Measurements from ENCODE around the gene TAGLN. TPM values are rescaled to one million over a fixed set of nuclear protein-coding genes. Genes with fewer than 3 reads are reported as not detected.

The TAGLN gene
- total RNA-seq, 2 donors from 2014 or later = 124 to 372 TPM

DNA sequence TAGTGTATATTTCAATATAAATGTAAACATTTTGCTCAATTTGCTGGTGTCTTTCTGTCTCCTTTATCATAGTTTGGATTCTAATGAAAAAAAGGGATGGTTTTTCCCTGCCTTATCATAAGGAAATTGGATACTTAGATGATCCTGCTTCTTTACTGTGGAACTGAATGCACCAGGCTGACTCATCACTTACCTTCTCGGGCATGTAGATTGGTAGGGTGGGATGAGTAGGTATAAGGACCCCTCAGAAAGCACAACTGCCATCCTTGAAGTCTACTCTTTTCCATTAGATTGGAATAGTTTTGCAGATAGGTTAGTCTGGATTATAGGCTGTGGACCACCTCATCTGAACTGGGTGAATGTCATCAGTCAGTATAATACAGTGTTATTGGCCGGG lies 28.2 kb upstream of the TAGLN start:
- H3K4me1 ChIP-seq = peaks cover 10% of the 10 kb centered on the region
- intact Hi-C loops (cut with DNase I) = no loop called here

DNA sequence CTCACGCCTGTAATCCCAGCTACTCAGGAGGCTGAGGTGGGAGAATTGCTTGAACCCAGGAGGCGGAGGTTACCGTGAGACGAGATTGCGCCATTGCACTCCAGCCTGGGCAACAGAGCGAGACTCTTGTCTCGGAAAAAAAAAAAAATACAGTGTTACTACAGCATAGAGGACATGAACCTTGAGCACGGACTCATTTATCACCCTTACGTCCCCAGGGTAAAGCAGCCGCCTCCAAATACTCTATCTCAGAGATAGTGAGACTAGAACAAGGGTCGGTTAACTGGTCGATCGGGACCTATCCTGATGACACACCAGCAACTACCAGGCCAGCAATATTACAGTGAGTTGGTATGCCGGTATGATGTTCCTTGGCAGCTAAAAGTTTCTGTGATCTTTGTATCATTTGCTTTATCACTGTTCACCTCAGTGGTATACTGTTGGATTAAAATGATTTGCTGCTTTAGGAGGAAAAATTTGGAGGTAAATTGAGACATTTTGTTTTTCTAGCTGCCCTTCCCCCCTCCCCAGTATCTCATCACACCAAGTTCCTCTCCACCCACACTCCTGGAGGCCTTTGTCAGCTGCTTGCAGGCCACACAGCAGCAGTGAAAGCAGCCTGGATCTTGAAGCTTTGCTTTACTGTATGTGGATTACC lies 27.6 kb upstream of the TAGLN start:
- WGBS, 2 donors = 67 to 72% methylated on average over 14 of the region's 14 CpGs
- peaks cover 0 to 10% of the 10 kb centered on the region in 2 donors for H3K36me3 ChIP-seq (replicated peaks in 1 of 2; ENCODE audit: insufficient read depth in 1 of 2, low read depth in 2 of 2)
- TF ChIP-seq, protein P1, sequence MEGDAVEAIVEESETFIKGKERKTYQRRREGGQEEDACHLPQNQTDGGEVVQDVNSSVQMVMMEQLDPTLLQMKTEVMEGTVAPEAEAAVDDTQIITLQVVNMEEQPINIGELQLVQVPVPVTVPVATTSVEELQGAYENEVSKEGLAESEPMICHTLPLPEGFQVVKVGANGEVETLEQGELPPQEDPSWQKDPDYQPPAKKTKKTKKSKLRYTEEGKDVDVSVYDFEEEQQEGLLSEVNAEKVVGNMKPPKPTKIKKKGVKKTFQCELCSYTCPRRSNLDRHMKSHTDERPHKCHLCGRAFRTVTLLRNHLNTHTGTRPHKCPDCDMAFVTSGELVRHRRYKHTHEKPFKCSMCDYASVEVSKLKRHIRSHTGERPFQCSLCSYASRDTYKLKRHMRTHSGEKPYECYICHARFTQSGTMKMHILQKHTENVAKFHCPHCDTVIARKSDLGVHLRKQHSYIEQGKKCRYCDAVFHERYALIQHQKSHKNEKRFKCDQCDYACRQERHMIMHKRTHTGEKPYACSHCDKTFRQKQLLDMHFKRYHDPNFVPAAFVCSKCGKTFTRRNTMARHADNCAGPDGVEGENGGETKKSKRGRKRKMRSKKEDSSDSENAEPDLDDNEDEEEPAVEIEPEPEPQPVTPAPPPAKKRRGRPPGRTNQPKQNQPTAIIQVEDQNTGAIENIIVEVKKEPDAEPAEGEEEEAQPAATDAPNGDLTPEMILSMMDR (IDR thresholded peaks at IDR 0.05) = no peak
- TF ChIP-seq POLR2A (IDR thresholded peaks at IDR 0.05) = no peak
- DNase-seq = no peak
- H3K27ac ChIP-seq = no peak overlapping the region
- intact Hi-C loops (cut with DNase I) = no loop called here
- ATAC-seq = no peak
- H3K4me3 ChIP-seq = no peak overlapping the region
- H3K27me3 ChIP-seq = no peaks in the 10 kb centered on the region
- no peaks in the 10 kb centered on the region for H3K9me3 ChIP-seq
- H3K4me1 ChIP-seq = peaks cover 10% of the 10 kb centered on the region

More for the DNA sequence above, 28.2 kb upstream of the TAGLN start:
- Histone ChIP-seq H3K27me3 (no peaks in the 10 kb centered on the region), H3K4me3 (no peak overlapping the region), H3K36me3 (replicated peaks in 1 of 2; ENCODE audit: insufficient read depth in 1 of 2, low read depth in 2 of 2) (peaks cover 0 to 13% of the 10 kb centered on the region in 2 donors), H3K9me3 (no peaks in the 10 kb centered on the region), H3K27ac (no peak overlapping the region)
- TF ChIP-seq, protein P1 (IDR thresholded peaks at IDR 0.05) = no peak
- TF ChIP-seq POLR2A (IDR thresholded peaks at IDR 0.05) = no peak
- WGBS, 2 donors = 90 to 95% methylated on average over 2 of the region's 2 CpGs
- no peak for DNase-seq
- no peak for ATAC-seq

DNA sequence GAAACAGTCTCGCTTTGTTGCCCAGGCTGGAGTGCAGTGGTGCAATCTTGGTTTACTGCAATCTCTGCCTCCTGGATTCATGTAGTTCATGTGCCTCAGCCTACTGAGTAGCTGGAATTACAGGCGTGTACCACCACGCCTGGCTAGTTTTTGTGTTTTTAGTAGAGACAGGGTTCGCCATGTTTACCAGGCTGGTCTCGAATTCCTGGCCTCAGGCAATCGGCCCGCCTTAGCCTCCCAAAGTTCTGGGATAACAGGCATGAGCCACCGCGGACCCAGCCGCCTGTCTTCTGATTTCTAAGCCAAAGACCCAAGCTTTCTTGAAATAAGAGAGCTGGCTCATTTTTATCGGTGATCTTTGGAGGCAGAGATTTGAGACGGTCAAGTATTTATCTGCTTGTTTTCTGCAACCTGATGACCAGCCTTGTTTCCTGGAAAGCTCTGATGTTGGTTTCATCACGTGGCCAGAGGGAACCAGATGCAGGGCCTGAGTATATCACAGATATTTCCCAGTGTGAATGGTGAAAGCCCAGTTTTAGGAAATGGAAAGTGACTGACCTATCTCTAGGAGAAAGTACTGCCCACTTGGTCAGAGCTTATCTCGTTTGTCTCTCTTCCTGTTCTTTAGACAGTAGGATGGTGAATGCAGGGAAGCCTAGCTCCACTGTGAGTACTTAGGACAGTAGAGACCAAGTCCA lies 26.3 kb upstream of the TAGLN start:
- WGBS, 2 donors = 71 to 79% methylated on average over 13 to 14 of the region's 14 CpGs
- DNase-seq = no peak
- Histone ChIP-seq H3K27ac (peak overlapping the region in 2 of 4 donors; percentile 26 to 29), H3K36me3 (replicated peaks in 1 of 2; ENCODE audit: insufficient read depth in 1 of 2, low read depth in 2 of 2) (peaks cover 0 to 2% of the 10 kb centered on the region in 2 donors), H3K9me3 (no peaks in the 10 kb centered on the region), H3K27me3 (no peaks in the 10 kb centered on the region), H3K4me1 (peaks cover 16% of the 10 kb centered on the region), H3K4me3 (no peak overlapping the region)
- intact Hi-C loops (cut with DNase I) = no loop called here
- ATAC-seq = peak; percentile 36
- TF ChIP-seq POLR2A (IDR thresholded peaks at IDR 0.05) = no peak

DNA sequence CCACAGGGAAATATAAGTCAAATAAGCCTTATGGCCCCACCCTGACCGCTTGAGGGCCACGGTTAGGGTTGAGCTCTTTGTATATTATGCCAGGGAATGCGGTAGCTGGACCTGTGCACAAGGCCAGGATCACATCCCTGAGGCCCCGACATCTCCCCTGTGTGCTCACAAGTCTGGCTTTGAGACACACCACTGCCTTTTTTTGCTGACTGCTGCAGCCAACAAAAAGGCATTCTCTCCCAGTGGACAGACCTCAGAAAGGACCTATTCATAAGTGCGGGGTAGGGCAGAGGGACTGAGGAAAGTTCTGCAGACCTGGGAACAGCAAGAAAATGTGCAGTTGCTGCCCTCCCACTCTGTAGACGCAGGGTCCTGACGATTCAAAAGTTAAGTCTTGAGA lies 24.1 kb upstream of the TAGLN start:
- TF ChIP-seq, protein P1 (IDR thresholded peaks at IDR 0.05) = no peak
- TF ChIP-seq POLR2A (IDR thresholded peaks at IDR 0.05) = no peak
- DNase-seq (no peak), ATAC-seq (no peak)
- H3K4me1 ChIP-seq = peaks cover 30% of the 10 kb centered on the region
- WGBS, 2 donors = 58 to 69% methylated on average over 5 to 7 of the region's 7 CpGs
- H3K27ac ChIP-seq = no peak overlapping the region
- H3K27me3 ChIP-seq = no peaks in the 10 kb centered on the region
- intact Hi-C loops (cut with DNase I) = no loop called here
- no peaks in the 10 kb centered on the region for H3K9me3 ChIP-seq
- H3K4me3 ChIP-seq = no peak overlapping the region
- peaks cover 0 to 2% of the 10 kb centered on the region in 2 donors for H3K36me3 ChIP-seq (replicated peaks in 1 of 2; ENCODE audit: insufficient read depth in 1 of 2, low read depth in 2 of 2)

DNA sequence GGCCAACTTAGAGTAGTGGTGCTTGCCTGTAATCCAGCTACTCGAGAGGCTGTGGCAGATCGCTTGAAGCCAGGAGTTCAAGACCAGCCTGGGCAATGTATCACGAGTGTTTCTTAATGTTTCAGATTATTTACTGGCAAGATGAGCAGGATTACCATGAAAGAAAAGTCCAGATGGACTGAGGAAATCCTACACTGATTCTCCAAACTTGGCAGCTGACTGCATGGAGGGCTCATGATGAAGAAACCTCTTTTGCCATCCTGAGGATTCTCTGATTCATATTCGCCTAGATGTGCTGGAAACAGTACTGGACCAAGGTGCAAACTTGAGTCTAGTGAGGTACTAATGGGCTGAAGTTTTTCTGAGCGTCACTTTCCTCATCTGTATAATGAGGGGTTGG lies 23.4 kb upstream of the TAGLN start:
- no peaks in the 10 kb centered on the region for H3K36me3 ChIP-seq (replicated peaks in 1 of 2; ENCODE audit: insufficient read depth in 1 of 2, low read depth in 2 of 2)
- intact Hi-C loops (cut with DNase I) = no loop called here
- ATAC-seq (no peak), DNase-seq (no peak)
- no peak overlapping the region for H3K4me3 ChIP-seq
- no peaks in the 10 kb centered on the region for H3K9me3 ChIP-seq
- TF ChIP-seq POLR2A (IDR thresholded peaks at IDR 0.05) = no peak
- TF ChIP-seq, protein P1 (IDR thresholded peaks at IDR 0.05) = no peak
- no peaks in the 10 kb centered on the region for H3K27me3 ChIP-seq
- no peak overlapping the region for H3K27ac ChIP-seq
- H3K4me1 ChIP-seq = peaks cover 36% of the 10 kb centered on the region
- WGBS, 2 donors = 80 to 83% methylated on average over 5 of the region's 5 CpGs
